GM18868 (cell line): ENCODE results near the gene HYPK.
"Not testable (repeated sequence)": the region's sequence is repeated elsewhere in the genome, so short reads cannot be mapped to it uniquely, and the experiment has no call there.

Experiments
- ATAC-seq: cut with Tn5 transposase; IDR thresholded peaks from one replicate; pipeline ENCODE4 v1.9.1; 2021; ENCODE audit warnings: mild to moderate bottlenecking, moderate library complexity; ENCODE audit not compliant: unreplicated experiment

HYPK gene

GRCh38 chr15:43795197-43795596, 5.2 kb upstream of the HYPK start:
- no peak for ATAC-seq

GRCh38 chr15:43795997-43796396, 4.4 kb upstream of the HYPK start:
- no peak for ATAC-seq

GRCh38 chr15:43796566-43796965, 3.8 kb upstream of the HYPK start:
- ATAC-seq, result no peak

- ATAC-seq, result peak; percentile 39
Observed at GRCh38 chr15:43799209-43799944, 1.0 kb upstream of the HYPK start.

- ATAC-seq, result no peak
Observed at GRCh38 chr15:43799945-43800285, 484 bp upstream of the HYPK start, which contains the start of gene SERINC4. TSS of gene SERINC4 (minus strand) at chr15:43800220. CDS start at chr15:43799986, 234 bp downstream.

GRCh38 chr15:43802676-43803075, 2.3 kb downstream of the HYPK start:
- not testable (repeated sequence) for ATAC-seq

- peak; percentile 4 for ATAC-seq
Observed at GRCh38 chr15:43808435-43808950, 8.1 kb downstream of the HYPK start.

- peak; percentile 83 for ATAC-seq
Observed at GRCh38 chr15:43808960-43809678, 8.7 kb downstream of the HYPK start.

- not testable (repeated sequence) for ATAC-seq
Observed at GRCh38 chr15:43815064-43815463, 14.7 kb downstream of the HYPK start.

- no peak for ATAC-seq
Observed at GRCh38 chr15:43821505-43821904, 21.1 kb downstream of the HYPK start.

GRCh38 chr15:43824302-43825246, 24.2 kb downstream of the HYPK start, which contains the start of gene MFAP1:
TSS of gene MFAP1 (minus strand) at chr15:43824690. CDS start at chr15:43824569, 121 bp downstream.
- ATAC-seq, result peak; percentile 84

GRCh38 chr15:43825305-43825704, 24.9 kb downstream of the HYPK start:
- ATAC-seq, result not testable (repeated sequence)

- no peak for ATAC-seq
Observed at GRCh38 chr15:43826029-43826507, 25.7 kb downstream of the HYPK start.

- peak; percentile 59 for ATAC-seq
Observed at GRCh38 chr15:43826508-43827341, 26.3 kb downstream of the HYPK start, which contains the start of gene WDR76. TSS of gene WDR76 (plus strand) at chr15:43827002. CDS start at chr15:43827033, 31 bp downstream.

- no peak for ATAC-seq
Observed at GRCh38 chr15:43828061-43828657, 27.8 kb downstream of the HYPK start.

GRCh38 chr15:43829951-43830540, 29.6 kb downstream of the HYPK start:
- not testable (repeated sequence) for ATAC-seq

- not testable (repeated sequence) for ATAC-seq
Observed at GRCh38 chr15:43830691-43831275, 30.4 kb downstream of the HYPK start.

GRCh38 chr15:43831519-43832052, 31.2 kb downstream of the HYPK start:
- not testable (repeated sequence) for ATAC-seq
